WTC11 (cell line): ENCODE measurements around the gene CHPF.

Source experiments
- ATF1 ChIP-seq: sonication (generic); formaldehyde crosslinking; IDR thresholded peaks from 2 replicates; pipeline ENCODE4 v1.8.1; 2023; ENCODE audit warnings: mild to moderate bottlenecking, moderate library complexity, missing genetic modification reagents
- CTCF ChIP-seq: fragments of 200-600 bp; IDR thresholded peaks from 2 replicates; pipeline ENCODE4 v1.8.0; 2022; ENCODE audit warnings: antibody characterized with exemption
- NFE2L1 ChIP-seq: sonication (generic); formaldehyde crosslinking; IDR thresholded peaks from 2 replicates; pipeline ENCODE4 v1.8.1; 2023; ENCODE audit warnings: missing genetic modification reagents
- STAT6 ChIP-seq: sonication (generic); formaldehyde crosslinking; conservative IDR thresholded peaks from 2 replicates; pipeline ENCODE4 v1.8.1; 2023; ENCODE audit warnings: mild to moderate bottlenecking, low read depth, missing genetic modification reagents, moderate library complexity
- USF2 ChIP-seq: sonication (generic); formaldehyde crosslinking; IDR thresholded peaks from 2 replicates; pipeline ENCODE4 v1.8.1; 2023; ENCODE audit warnings: mild to moderate bottlenecking, missing genetic modification reagents, moderate library complexity

- TF ChIP-seq USF2 (no peak), ATF1 (CRISPR knock-in tag) (no peak), CTCF (no peak), NFE2L1 (CRISPR knock-in tag) (no peak), STAT6 (CRISPR knock-in tag) (no peak)
Measured at GRCh38 chr2:219526320-219527075, 17.1 kb downstream of the CHPF start.
